ENCODE measurements around the gene CD58.

DNA sequence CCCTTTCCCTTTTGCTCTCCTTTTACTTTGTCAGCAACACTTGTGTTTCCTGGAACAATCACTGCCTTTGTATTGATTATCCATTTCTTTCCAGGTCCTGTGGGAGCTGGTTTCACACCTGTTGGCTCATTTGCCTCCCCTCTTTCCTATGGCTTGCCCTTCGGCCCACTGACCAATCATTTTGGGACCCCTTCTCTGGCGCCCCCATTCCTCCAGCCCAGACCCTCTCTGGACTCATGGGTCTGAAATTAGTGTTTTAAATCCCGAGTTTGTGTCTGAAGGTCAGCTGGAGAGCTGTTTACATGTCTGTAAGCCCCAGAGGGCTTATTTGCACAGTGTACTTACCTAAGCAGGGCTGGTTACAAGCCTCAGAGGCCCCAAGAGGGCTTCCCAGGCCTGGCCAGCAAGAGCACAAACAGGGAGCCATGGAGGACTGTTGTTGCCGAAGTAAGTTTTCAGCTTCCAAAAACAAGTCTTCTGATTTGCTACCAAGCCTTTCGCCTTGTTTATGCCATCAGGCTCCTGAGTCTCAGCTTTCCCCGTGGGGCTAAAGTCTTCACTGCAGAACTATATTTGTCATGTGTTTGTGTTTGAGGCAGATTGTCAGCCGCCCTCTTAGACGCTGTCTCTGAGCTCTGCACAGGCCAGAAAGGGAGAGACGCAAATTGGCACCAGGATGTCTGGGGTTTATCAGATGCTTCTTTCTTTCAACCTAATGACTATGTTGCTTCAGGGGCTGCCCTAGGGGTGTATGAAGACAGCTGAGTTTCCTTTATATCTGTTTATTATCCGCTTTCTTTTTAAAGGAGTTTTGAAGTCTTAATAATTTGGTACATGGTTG lies 104.8 kb downstream of the CD58 start:
- TF ChIP-seq, protein P1, sequence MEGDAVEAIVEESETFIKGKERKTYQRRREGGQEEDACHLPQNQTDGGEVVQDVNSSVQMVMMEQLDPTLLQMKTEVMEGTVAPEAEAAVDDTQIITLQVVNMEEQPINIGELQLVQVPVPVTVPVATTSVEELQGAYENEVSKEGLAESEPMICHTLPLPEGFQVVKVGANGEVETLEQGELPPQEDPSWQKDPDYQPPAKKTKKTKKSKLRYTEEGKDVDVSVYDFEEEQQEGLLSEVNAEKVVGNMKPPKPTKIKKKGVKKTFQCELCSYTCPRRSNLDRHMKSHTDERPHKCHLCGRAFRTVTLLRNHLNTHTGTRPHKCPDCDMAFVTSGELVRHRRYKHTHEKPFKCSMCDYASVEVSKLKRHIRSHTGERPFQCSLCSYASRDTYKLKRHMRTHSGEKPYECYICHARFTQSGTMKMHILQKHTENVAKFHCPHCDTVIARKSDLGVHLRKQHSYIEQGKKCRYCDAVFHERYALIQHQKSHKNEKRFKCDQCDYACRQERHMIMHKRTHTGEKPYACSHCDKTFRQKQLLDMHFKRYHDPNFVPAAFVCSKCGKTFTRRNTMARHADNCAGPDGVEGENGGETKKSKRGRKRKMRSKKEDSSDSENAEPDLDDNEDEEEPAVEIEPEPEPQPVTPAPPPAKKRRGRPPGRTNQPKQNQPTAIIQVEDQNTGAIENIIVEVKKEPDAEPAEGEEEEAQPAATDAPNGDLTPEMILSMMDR (IDR thresholded peaks at IDR 0.05), result no peak
- no peak for TF ChIP-seq POLR2A (IDR thresholded peaks at IDR 0.05)
